Uterus (tissue), 2 donors: ENCODE data around the gene EMID1.

ENCODE experiments used
- CTCF ChIP-seq, 4 experiments: fragments of 200-600 bp in 2 of 4; fragments of 450-650 bp in 2 of 4; sonication (generic) in 2 of 4; IDR thresholded peaks; one replicate each; pipeline ENCODE4 v1.5.1; 2016 to 2019; ENCODE audit warnings: antibody characterized with exemption in 4 of 4, mild to moderate bottlenecking in 2 of 4, moderate library complexity in 1 of 4
- POLR2A ChIP-seq, 2 donors: fragments of 450-650 bp; IDR thresholded peaks; one replicate each; pipeline ENCODE4 v1.6.1; 2016; ENCODE audit warnings: antibody characterized with exemption in 2 of 2, mild to moderate bottlenecking in 1 of 2, moderate library complexity in 1 of 2

DNA sequence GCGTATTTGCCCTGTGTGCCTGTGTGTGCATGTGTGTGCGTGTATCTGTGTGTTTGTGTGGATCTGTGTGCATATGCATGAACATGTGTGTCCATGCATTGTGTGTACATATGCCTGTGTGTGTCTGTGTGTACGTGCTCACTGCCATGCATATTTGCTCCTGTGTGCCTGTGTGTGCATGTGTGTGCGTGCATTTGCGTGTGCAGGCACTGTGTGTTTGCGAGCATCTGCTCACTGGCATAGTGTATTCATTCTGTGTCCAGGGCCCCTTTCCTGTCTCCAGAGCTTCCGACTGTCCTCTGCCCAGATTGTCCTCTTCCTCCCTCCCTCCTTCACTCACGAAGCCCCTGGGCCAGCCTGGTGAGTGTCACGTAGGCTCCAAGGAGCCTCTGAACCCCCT lies 5.8 kb downstream of the EMID1 start:
- no peak for TF ChIP-seq CTCF (IDR thresholded peaks at IDR 0.05)
- TF ChIP-seq POLR2A (IDR thresholded peaks at IDR 0.05): no peak
